ENCODE results near the gene SNRNP200.

- TF ChIP-seq CTCF (IDR thresholded peaks at IDR 0.05): no peak
- TF ChIP-seq POLR2A (IDR thresholded peaks at IDR 0.05): no peak
These were observed 48.3 kb upstream of the SNRNP200 start for GRCh38 chr2:96353606-96354101.
